ENCODE results near the gene LARP4. TPM values are rescaled to one million over a fixed set of nuclear protein-coding genes. Genes with fewer than 3 reads are reported as not detected.

The LARP4 gene
- total RNA-seq, result 34.1 and 61.1 TPM in 2 replicates

GRCh38 chr12:50400638-50401499 is at the start of gene LARP4:
TSS of gene LARP4 (plus strand) at chr12:50400885. CDS start at chr12:50401011, 126 bp downstream.

GRCh38 chr12:50504798-50505674 is 104.4 kb downstream of the LARP4 start, which contains the start of gene DIP2B:
TSS of gene DIP2B (plus strand) at chr12:50504985. CDS start at chr12:50505141, 156 bp downstream.

Other genes with a start within 250 kb of the LARP4 start
- gene CERS5, start 233.5 kb upstream of the LARP4 start, total RNA-seq, result 34.3 and 34.4 TPM in 2 replicates
- gene LIMA1, start 117.4 kb upstream of the LARP4 start, total RNA-seq, result 66.6 and 81.5 TPM in 2 replicates
- not detected in 2 replicates for gene FAM186A, start 4.3 kb upstream of the LARP4 start, total RNA-seq
- gene DIP2B, start 104.1 kb downstream of the LARP4 start, total RNA-seq, result 23.1 and 27.7 TPM in 2 replicates

All from epithelial cell of umbilical artery (primary cell).